ENCODE data around the gene CBX4. TPM values are rescaled to one million over a fixed set of nuclear protein-coding genes. Genes with fewer than 3 reads are reported as not detected.

CBX4 gene
- total RNA-seq, 1 experiment from 2014 or later: 6.2 TPM

DNA sequence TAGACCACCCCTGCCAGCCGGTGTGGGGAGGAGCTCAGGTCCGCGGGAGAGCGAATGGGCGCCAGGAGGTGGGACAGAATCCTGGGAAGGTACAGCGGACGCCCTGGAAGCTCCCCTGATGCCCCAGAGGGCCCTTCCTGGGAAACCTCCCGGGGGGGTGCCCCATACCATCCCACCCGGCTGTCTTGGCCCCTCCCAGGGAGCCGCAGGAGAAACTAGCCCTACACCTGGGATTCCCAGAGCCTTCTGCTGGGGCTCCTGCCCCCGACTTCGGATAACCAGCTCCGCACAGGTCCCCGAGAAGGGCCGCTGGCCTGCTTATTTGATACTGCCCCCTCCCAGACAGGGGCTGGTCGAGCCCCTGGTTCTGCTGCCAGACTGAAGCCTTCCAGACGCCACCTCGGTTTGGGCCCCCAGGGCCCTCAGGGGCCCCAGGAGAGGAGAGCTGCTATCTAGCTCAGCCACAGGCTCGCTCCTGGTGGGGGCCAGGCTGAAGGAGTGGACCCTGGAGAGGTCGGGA, 3.0 kb upstream of the CBX4 start:
- Histone ChIP-seq H3K23me2 (ENCODE audit: insufficient read length, low read depth, low read length, poor library complexity, severe bottlenecking) (peaks cover 32% of the 10 kb centered on the region), H3K79me2 (ENCODE audit: insufficient read depth, low read length) (no peaks in the 10 kb centered on the region), H3K9ac (ENCODE audit: extremely low read depth, insufficient read length, low read length) (no peak overlapping the region), H2BK20ac (ENCODE audit: low read depth, low read length, poor library complexity, severe bottlenecking) (no peak overlapping the region), H3K4me1 (ENCODE audit: insufficient read depth, low read length) (no peaks in the 10 kb centered on the region), H3K18ac (ENCODE audit: insufficient read length, low read depth, low read length) (no peak overlapping the region), H3K79me1 (ENCODE audit: insufficient read depth, low read depth, low read length, poor library complexity, severe bottlenecking) (no peaks in the 10 kb centered on the region), H3K4ac (ENCODE audit: low read depth, low read length) (no peak overlapping the region), H2AFZ (ENCODE audit: low read length) (no peak overlapping the region), H4K20me1 (ENCODE audit: control insufficient read depth, insufficient read depth, insufficient read length) (no peaks in the 10 kb centered on the region), H2BK120ac (ENCODE audit: low read depth, low read length, poor library complexity, severe bottlenecking) (no peak overlapping the region), H4K91ac (ENCODE audit: insufficient read length, low read depth, low read length) (no peak overlapping the region), H3K27ac (ENCODE audit: insufficient read length, low read depth, low read length) (no peak overlapping the region), H3K56ac (ENCODE audit: insufficient read length, low read depth, low read length) (no peak overlapping the region), H2BK5ac (ENCODE audit: insufficient read length, low read length) (no peak overlapping the region), H3K9me3 (ENCODE audit: control insufficient read depth, low read depth, low read length) (no peaks in the 10 kb centered on the region), H3K14ac (ENCODE audit: insufficient read depth, low read length) (no peak overlapping the region), H2AK5ac (ENCODE audit: insufficient read length, low read length) (no peak overlapping the region), H3T11ph (ENCODE audit: low read length) (no peak overlapping the region), H4K5ac (ENCODE audit: insufficient read length, low read depth, low read length) (no peak overlapping the region), H3K23ac (ENCODE audit: insufficient read length, low read depth, low read length) (no peak overlapping the region), H4K8ac (replicated peaks; ENCODE audit: insufficient read length, low read depth, low read length) (no peak overlapping the region), H3K27me3 (ENCODE audit: insufficient read depth, low read length) (peaks cover 58% of the 10 kb centered on the region), H2BK12ac (ENCODE audit: insufficient read length, low read depth, low read length) (no peak overlapping the region), H3K4me2 (ENCODE audit: insufficient read depth, insufficient read length, low read length) (no peak overlapping the region), H2BK15ac (ENCODE audit: low read depth, low read length) (no peak overlapping the region)
- Mint-ChIP-seq H3K4me1 (peaks cover 21 to 30% of the 10 kb centered on the region in 2 experiments), H3K27ac (no peak overlapping the region; a peak in 1 of 7 replicates), H3K4me3 (peak overlapping the region in 1 of 2 experiments; percentile 72; a peak in 3 of 5 replicates), H3K27me3 (ENCODE audit: low read depth) (peaks cover 88% of the 10 kb centered on the region), H3K36me3 (ENCODE audit: insufficient read depth in 1 of 3, low read depth in 3 of 3) (no peaks in the 10 kb centered on the region; a peak in 1 of 7 replicates), H3K9me3 (peaks cover 2 to 5% of the 10 kb centered on the region in 2 experiments; a peak in 1 of 5 replicates)
- whole genome bisulfite sequencing (ENCODE audit: extremely low coverage, insufficient read length, low lambda C conversion rate): no CpG with 5 or more reads among the region's 20 CpGs
- no peak for TF ChIP-seq CTCF (conservative IDR thresholded peaks at IDR 0.05)
- peak; percentile 75 for DNase-seq

Measured in H9 (cell line).